ENCODE measurements around the gene TERT.

DNA sequence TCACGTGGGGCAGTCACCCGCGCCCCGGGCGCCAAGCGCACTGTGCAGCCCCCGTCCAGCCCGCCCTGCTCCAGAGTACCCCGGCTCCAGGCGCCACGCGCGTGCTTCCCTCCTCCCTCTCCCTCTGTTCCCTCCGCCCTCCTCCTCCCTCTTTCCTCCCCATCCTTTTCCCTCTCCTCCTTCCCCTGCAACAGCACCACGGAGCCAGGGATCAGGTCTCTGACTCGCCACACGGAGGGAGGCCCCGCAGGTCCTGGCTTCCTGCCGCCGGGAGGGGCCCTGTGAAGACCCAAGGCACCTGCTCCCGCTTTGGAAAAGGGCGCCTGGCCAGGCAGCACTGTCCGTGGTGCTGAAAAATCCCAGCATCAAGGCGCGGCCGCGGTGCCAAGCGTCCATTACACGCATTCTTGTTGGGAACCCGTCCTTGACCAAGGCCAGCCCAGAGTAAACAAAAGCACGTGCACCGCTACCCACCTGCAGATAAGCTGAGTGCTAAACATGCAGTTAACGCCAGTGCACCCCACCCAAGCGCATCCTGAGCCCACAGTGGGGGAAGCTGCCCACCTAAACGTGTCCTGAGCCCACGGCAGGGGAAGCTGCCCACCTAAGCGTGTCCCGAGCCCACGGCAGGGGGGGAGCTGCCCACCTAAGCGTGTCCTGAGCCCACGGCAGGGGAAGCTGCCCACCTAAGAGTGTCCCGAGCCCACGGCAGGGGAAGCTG, 48.0 kb downstream of the TERT start:
- TF ChIP-seq EZH2 (IDR thresholded peaks at IDR 0.05; ENCODE audit: borderline replicate concordance, low read length) (no peak), CTCF (conservative IDR thresholded peaks at IDR 0.05 in 1 of 2, IDR thresholded peaks at IDR 0.05 in 1 of 2; ENCODE audit: extremely low read depth in 1 of 2, insufficient read depth in 1 of 2, low read depth in 1 of 2, low read length in 2 of 2) (no peak)

Data from mammary epithelial cell (primary cell).